Measurements from ENCODE around the gene UGGT2. TPM values are rescaled to one million over a fixed set of nuclear protein-coding genes. Genes with fewer than 3 reads are reported as not detected.

Gene UGGT2
- total RNA-seq, 1 experiment from 2014 or later, result 34.5 TPM

DNA sequence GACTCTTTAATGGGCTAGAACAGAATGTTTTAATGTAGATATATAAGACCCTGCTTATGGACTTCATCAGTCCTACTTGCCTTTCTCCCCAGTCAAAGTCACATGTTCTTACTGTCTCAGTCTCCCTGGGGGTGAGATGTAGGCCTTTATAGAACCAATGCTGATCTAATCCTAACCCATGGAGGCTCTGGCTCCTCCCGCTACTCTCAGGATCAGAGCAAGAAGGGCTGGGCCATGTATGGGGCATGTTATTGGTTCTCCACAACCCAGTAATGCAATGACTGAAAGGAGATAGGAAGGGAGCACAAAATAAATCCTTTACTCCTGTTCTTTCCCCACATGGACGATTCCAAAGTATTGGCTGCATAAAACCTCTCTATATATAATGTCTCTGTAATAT, 82.3 kb downstream of the UGGT2 start:
- H3K9me3 Mint-ChIP-seq, result peaks cover 0 to 4% of the 10 kb centered on the region in 2 experiments; a peak in 1 of 5 replicates

More for the DNA sequence above, 82.3 kb downstream of the UGGT2 start:
- no CpG with 5 or more reads among the region's 2 CpGs for WGBS (ENCODE audit: extremely low coverage, insufficient read length, low lambda C conversion rate)
- Histone ChIP-seq H3K27ac (ENCODE audit: insufficient read length, low read depth, low read length) (no peak overlapping the region), H3K4me2 (ENCODE audit: insufficient read depth, insufficient read length, low read length) (no peak overlapping the region), H2BK120ac (ENCODE audit: low read depth, low read length, poor library complexity, severe bottlenecking) (no peak overlapping the region), H3K4me1 (ENCODE audit: insufficient read depth, low read length) (no peaks in the 10 kb centered on the region), H3T11ph (ENCODE audit: low read length) (no peak overlapping the region), H2BK15ac (ENCODE audit: low read depth, low read length) (no peak overlapping the region), H4K8ac (replicated peaks; ENCODE audit: insufficient read length, low read depth, low read length) (no peak overlapping the region), H4K20me1 (ENCODE audit: control insufficient read depth, insufficient read depth, insufficient read length) (no peaks in the 10 kb centered on the region), H3K56ac (ENCODE audit: insufficient read length, low read depth, low read length) (no peak overlapping the region), H2BK20ac (ENCODE audit: low read depth, low read length, poor library complexity, severe bottlenecking) (no peak overlapping the region), H4K91ac (ENCODE audit: insufficient read length, low read depth, low read length) (no peak overlapping the region), H3K79me2 (ENCODE audit: insufficient read depth, low read length) (no peaks in the 10 kb centered on the region), H3K14ac (ENCODE audit: insufficient read depth, low read length) (no peak overlapping the region), H3K23me2 (ENCODE audit: insufficient read length, low read depth, low read length, poor library complexity, severe bottlenecking) (no peaks in the 10 kb centered on the region), H3K27me3 (ENCODE audit: insufficient read depth, low read length) (no peaks in the 10 kb centered on the region), H3K9ac (ENCODE audit: extremely low read depth, insufficient read length, low read length) (no peak overlapping the region), H2BK12ac (ENCODE audit: insufficient read length, low read depth, low read length) (no peak overlapping the region), H3K9me3 (ENCODE audit: control insufficient read depth, low read depth, low read length) (no peaks in the 10 kb centered on the region), H4K5ac (ENCODE audit: insufficient read length, low read depth, low read length) (no peak overlapping the region), H3K4ac (ENCODE audit: low read depth, low read length) (no peak overlapping the region), H3K23ac (ENCODE audit: insufficient read length, low read depth, low read length) (no peak overlapping the region), H2AK5ac (ENCODE audit: insufficient read length, low read length) (no peak overlapping the region), H3K79me1 (ENCODE audit: insufficient read depth, low read depth, low read length, poor library complexity, severe bottlenecking) (no peaks in the 10 kb centered on the region), H2AFZ (ENCODE audit: low read length) (no peak overlapping the region), H2BK5ac (ENCODE audit: insufficient read length, low read length) (no peak overlapping the region), H3K18ac (ENCODE audit: insufficient read length, low read depth, low read length) (no peak overlapping the region)
- Mint-ChIP-seq H3K4me3 (no peak overlapping the region), H3K4me1 (no peaks in the 10 kb centered on the region), H3K27ac (peak overlapping the region in 1 of 3 experiments; percentile 4; a peak in 1 of 7 replicates), H3K36me3 (ENCODE audit: insufficient read depth in 1 of 3, low read depth in 3 of 3) (peaks cover 6 to 13% (median 12%) of the 10 kb centered on the region in 3 experiments; a peak in 6 of 7 replicates), H3K27me3 (ENCODE audit: low read depth) (no peaks in the 10 kb centered on the region)
- TF ChIP-seq, protein P1, sequence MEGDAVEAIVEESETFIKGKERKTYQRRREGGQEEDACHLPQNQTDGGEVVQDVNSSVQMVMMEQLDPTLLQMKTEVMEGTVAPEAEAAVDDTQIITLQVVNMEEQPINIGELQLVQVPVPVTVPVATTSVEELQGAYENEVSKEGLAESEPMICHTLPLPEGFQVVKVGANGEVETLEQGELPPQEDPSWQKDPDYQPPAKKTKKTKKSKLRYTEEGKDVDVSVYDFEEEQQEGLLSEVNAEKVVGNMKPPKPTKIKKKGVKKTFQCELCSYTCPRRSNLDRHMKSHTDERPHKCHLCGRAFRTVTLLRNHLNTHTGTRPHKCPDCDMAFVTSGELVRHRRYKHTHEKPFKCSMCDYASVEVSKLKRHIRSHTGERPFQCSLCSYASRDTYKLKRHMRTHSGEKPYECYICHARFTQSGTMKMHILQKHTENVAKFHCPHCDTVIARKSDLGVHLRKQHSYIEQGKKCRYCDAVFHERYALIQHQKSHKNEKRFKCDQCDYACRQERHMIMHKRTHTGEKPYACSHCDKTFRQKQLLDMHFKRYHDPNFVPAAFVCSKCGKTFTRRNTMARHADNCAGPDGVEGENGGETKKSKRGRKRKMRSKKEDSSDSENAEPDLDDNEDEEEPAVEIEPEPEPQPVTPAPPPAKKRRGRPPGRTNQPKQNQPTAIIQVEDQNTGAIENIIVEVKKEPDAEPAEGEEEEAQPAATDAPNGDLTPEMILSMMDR (conservative IDR thresholded peaks at IDR 0.05), result no peak
- no peak for DNase-seq
